ENCODE data around the gene CDK5R1. TPM values are rescaled to one million over a fixed set of nuclear protein-coding genes. Genes with fewer than 3 reads are reported as not detected.

Gene CDK5R1
- total RNA-seq, 1 experiment from 2014 or later = 4.0 TPM

- Mint-ChIP-seq H3K4me3 (ENCODE audit: unreplicated experiment) (peak overlapping the region; percentile 80), H3K27ac (ENCODE audit: low read depth, unreplicated experiment) (peak overlapping the region; percentile 23), H3K36me3 (ENCODE audit: insufficient read depth, unreplicated experiment) (peaks cover 24% of the 10 kb centered on the region), H3K4me1 (ENCODE audit: insufficient read depth, unreplicated experiment) (peaks cover 33% of the 10 kb centered on the region), H3K27me3 (ENCODE audit: insufficient read depth, unreplicated experiment) (no peaks in the 10 kb centered on the region), H3K9me3 (ENCODE audit: unreplicated experiment) (no peaks in the 10 kb centered on the region)
- TF ChIP-seq CTCF (IDR thresholded peaks at IDR 0.05; ENCODE audit: unreplicated experiment) = no peak
- no peak for DNase-seq (ENCODE audit: unreplicated experiment)
- no TSS peak for BruUV-seq (replicated peaks)
- POLR2A ChIA-PET = no interaction called here
- intact Hi-C loops (cut with micrococcal nuclease) = no loop called here
- CTCF ChIA-PET = interaction anchor here (0.6 to 2.2 kb wide), 7 partner anchors 8 to 944 kb away, joined by 3 to 8 read pairs (median 4); no protein-coding TSS in a partner anchor
Measured at GRCh38 chr17:32488177-32488542, 1.4 kb downstream of the CDK5R1 start.

- CTCF ChIA-PET = interaction anchor here (0.5 to 1.6 kb wide), 6 partner anchors 7 to 624 kb away, joined by 3 to 8 read pairs (median 4); no protein-coding TSS in a partner anchor
- Mint-ChIP-seq H3K4me1 (ENCODE audit: insufficient read depth, unreplicated experiment) (peaks cover 33% of the 10 kb centered on the region), H3K27ac (ENCODE audit: low read depth, unreplicated experiment) (peak overlapping the region; percentile 23), H3K27me3 (ENCODE audit: insufficient read depth, unreplicated experiment) (no peaks in the 10 kb centered on the region), H3K36me3 (ENCODE audit: insufficient read depth, unreplicated experiment) (peaks cover 22% of the 10 kb centered on the region), H3K9me3 (ENCODE audit: unreplicated experiment) (no peaks in the 10 kb centered on the region), H3K4me3 (ENCODE audit: unreplicated experiment) (peak overlapping the region; percentile 80)
- POLR2A ChIA-PET = no interaction called here
- BruUV-seq (replicated peaks) = no TSS peak
- no peak for DNase-seq (ENCODE audit: unreplicated experiment)
- intact Hi-C loops (cut with micrococcal nuclease) = no loop called here
- TF ChIP-seq CTCF (IDR thresholded peaks at IDR 0.05; ENCODE audit: unreplicated experiment) = no peak
Measured at GRCh38 chr17:32488604-32489180, 1.9 kb downstream of the CDK5R1 start.

- no TSS peak for BruUV-seq (replicated peaks)
- POLR2A ChIA-PET = no interaction called here
- no peaks in the 10 kb centered on the region for H3K9me3 Mint-ChIP-seq (ENCODE audit: unreplicated experiment)
- DNase-seq (ENCODE audit: unreplicated experiment) = no peak
- intact Hi-C loops (cut with micrococcal nuclease) = no loop called here
- CTCF ChIA-PET = interaction anchor here (0.5 to 0.9 kb wide), 4 partner anchors 17 to 625 kb away, joined by 3 to 7 read pairs (median 4); no protein-coding TSS in a partner anchor
- TF ChIP-seq CTCF (IDR thresholded peaks at IDR 0.05; ENCODE audit: unreplicated experiment) = no peak
- H3K4me3 Mint-ChIP-seq (ENCODE audit: unreplicated experiment) = peak overlapping the region; percentile 33
- H3K27me3 Mint-ChIP-seq (ENCODE audit: insufficient read depth, unreplicated experiment) = no peaks in the 10 kb centered on the region
- peaks cover 33% of the 10 kb centered on the region for H3K4me1 Mint-ChIP-seq (ENCODE audit: insufficient read depth, unreplicated experiment)
- H3K27ac Mint-ChIP-seq (ENCODE audit: low read depth, unreplicated experiment) = no peak overlapping the region
- H3K36me3 Mint-ChIP-seq (ENCODE audit: insufficient read depth, unreplicated experiment) = peaks cover 14% of the 10 kb centered on the region
Measured at GRCh38 chr17:32489320-32490100, 2.7 kb downstream of the CDK5R1 start.

- Mint-ChIP-seq H3K4me1 (ENCODE audit: insufficient read depth, unreplicated experiment) (peaks cover 33% of the 10 kb centered on the region), H3K27me3 (ENCODE audit: insufficient read depth, unreplicated experiment) (no peaks in the 10 kb centered on the region), H3K9me3 (ENCODE audit: unreplicated experiment) (no peaks in the 10 kb centered on the region), H3K27ac (ENCODE audit: low read depth, unreplicated experiment) (no peak overlapping the region), H3K36me3 (ENCODE audit: insufficient read depth, unreplicated experiment) (peaks cover 14% of the 10 kb centered on the region), H3K4me3 (ENCODE audit: unreplicated experiment) (no peak overlapping the region)
- intact Hi-C loops (cut with micrococcal nuclease) = no loop called here
- CTCF ChIA-PET = interaction anchor here (1.8 kb wide), 1 partner anchor 28 kb away, joined by 9 read pairs; no protein-coding TSS in a partner anchor
- TF ChIP-seq CTCF (IDR thresholded peaks at IDR 0.05; ENCODE audit: unreplicated experiment) = no peak
- POLR2A ChIA-PET = no interaction called here
- no TSS peak for BruUV-seq (replicated peaks)
- DNase-seq (ENCODE audit: unreplicated experiment) = no peak
Measured at GRCh38 chr17:32490101-32490482, 3.3 kb downstream of the CDK5R1 start.
